ENCODE measurements around the gene ACSS3.

Gene ACSS3

GRCh38 chr12:81294325-81295190 lies 216.7 kb downstream of the ACSS3 start:
- no peak for DNase-seq (ENCODE audit: low read depth in 3 of 3, low spot score in 1 of 3)

DNA sequence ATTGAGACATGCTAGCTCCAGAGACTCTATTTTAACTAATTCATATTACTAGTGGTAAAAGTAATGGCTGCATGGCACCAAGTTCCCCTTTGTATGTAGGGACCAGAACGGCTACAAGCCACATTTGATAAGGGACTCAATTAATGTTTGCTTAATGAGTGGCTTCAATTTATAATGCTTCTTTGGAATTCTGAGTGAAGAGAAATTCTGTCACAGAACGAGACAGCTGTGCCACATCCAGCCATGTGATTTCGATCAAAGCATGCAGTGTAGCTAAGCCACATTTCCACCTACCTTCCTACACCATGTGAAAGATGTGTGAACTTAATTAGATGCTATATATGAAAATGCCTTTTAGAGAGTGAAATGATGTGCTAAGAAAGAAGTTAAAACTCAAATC lies 217.4 kb downstream of the ACSS3 start:
- no peak for DNase-seq (ENCODE audit: low read depth in 3 of 3, low spot score in 1 of 3)

GRCh38 chr12:81296556-81297305 lies 218.9 kb downstream of the ACSS3 start:
- no peak for DNase-seq (ENCODE audit: low read depth in 3 of 3, low spot score in 1 of 3)

DNA sequence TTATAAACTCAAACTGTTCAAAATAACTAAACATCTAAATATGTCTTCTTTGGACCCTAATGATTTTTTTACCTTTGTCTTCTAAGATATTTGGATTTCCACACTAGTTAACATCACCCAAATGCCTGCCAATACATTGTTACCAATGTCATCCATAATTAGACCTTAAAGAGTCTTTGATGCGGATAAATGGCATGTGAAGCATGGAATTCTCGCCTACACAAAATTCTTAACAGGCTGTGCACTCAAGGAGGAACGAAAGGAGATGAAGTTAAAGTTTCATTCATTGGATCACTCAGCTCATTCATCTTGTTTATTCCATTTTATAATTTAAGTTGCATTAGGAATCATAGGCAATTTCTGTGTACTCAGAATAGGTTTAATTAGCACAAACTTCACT lies 219.7 kb downstream of the ACSS3 start:
- no peak for DNase-seq (ENCODE audit: low read depth in 3 of 3, low spot score in 1 of 3)

GRCh38 chr12:81300454-81300853 lies 222.6 kb downstream of the ACSS3 start:
- no peak for DNase-seq (ENCODE audit: low read depth in 3 of 3, low spot score in 1 of 3)

GRCh38 chr12:81303935-81304334 lies 226.1 kb downstream of the ACSS3 start:
- DNase-seq (ENCODE audit: low read depth in 3 of 3, low spot score in 1 of 3): no peak
